ENCODE data around the gene AKAP13.

GRCh38 chr15:85593809-85594445 lies 213.5 kb downstream of the AKAP13 start:
- TF ChIP-seq EZH2phosphoT487 (conservative IDR thresholded peaks at IDR 0.05; ENCODE audit: low read length) = no peak
- no peak for TF ChIP-seq CTCF (IDR thresholded peaks at IDR 0.05; ENCODE audit: insufficient read depth, low read length, poor library complexity, severe bottlenecking)

Measured in SU-DHL-6 (cell line).